Osteoblast (primary cell): Measurements from ENCODE around the gene PTPRN2. TPM values are rescaled to one million over a fixed set of nuclear protein-coding genes. Genes with fewer than 3 reads are reported as not detected.

ENCODE experiments used
- DNase-seq: peaks from one replicate; pipeline ENCODE4 v3.0.0; 2011; ENCODE audit warnings: low spot score, mixed read lengths; ENCODE audit not compliant: insufficient read length; ENCODE audit errors: missing footprints
- H2AFZ ChIP-seq: 2 replicates; pipeline ENCODE4 v1.6.0; 2011; ENCODE audit warnings: mild to moderate bottlenecking, low read length
- H3K27ac ChIP-seq: 2 replicates; pipeline ENCODE4 v1.5.1; 2011; ENCODE audit warnings: mild to moderate bottlenecking, low read depth, low read length, moderate library complexity
- H3K27me3 ChIP-seq: 2 replicates; pipeline ENCODE4 v1.6.0; 2012; ENCODE audit warnings: mild to moderate bottlenecking, control low read depth, inconsistent platforms, low read length, moderate library complexity; ENCODE audit not compliant: insufficient read depth
- H3K36me3 ChIP-seq: 2 replicates; pipeline ENCODE4 v1.5.1; 2011; ENCODE audit warnings: mild to moderate bottlenecking, low read length, control low read depth, moderate library complexity; ENCODE audit not compliant: insufficient read depth
- H3K4me1 ChIP-seq: 2 replicates; pipeline ENCODE4 v1.5.1; 2011; ENCODE audit warnings: mild to moderate bottlenecking, low read length, control low read depth, moderate library complexity; ENCODE audit not compliant: insufficient read depth
- H3K4me2 ChIP-seq: 2 replicates; pipeline ENCODE4 v1.6.0; 2011; ENCODE audit warnings: mild to moderate bottlenecking, low read length; ENCODE audit not compliant: insufficient read depth
- H3K4me3 ChIP-seq: fragments of 200-600 bp; sonication (generic); 3 replicates; pipeline ENCODE4 v1.5.1; 2012; ENCODE audit warnings: mild to moderate bottlenecking, low read length, inconsistent platforms; ENCODE audit not compliant: insufficient read depth
- H3K79me2 ChIP-seq: 2 replicates; pipeline ENCODE4 v1.6.0; 2012; ENCODE audit warnings: mild to moderate bottlenecking, low read length, control low read depth, inconsistent platforms; ENCODE audit not compliant: insufficient read depth
- H3K9me3 ChIP-seq: 2 replicates; pipeline ENCODE4 v1.5.1; 2011; ENCODE audit warnings: low read depth, low read length, control low read depth
- H4K20me1 ChIP-seq: 2 replicates; pipeline ENCODE4 v1.6.0; 2012; ENCODE audit warnings: mild to moderate bottlenecking, low read length, control low read depth; ENCODE audit not compliant: insufficient read depth
- CTCF ChIP-seq: IDR thresholded peaks from 2 replicates; pipeline ENCODE4 v1.5.1; 2011; ENCODE audit warnings: mild to moderate bottlenecking, low read depth, low read length, moderate library complexity; ENCODE audit errors: extremely low read depth
- total RNA-seq: library from RNA; depleted of rRNA; stranded (reverse); fragments of >200 nt; gene quantifications from 2 replicates; pipeline ENCODE4 v1.2.3, GENCODE V29; 2012

PTPRN2 gene
- total RNA-seq, 1 donor = 0.36 TPM

DNA sequence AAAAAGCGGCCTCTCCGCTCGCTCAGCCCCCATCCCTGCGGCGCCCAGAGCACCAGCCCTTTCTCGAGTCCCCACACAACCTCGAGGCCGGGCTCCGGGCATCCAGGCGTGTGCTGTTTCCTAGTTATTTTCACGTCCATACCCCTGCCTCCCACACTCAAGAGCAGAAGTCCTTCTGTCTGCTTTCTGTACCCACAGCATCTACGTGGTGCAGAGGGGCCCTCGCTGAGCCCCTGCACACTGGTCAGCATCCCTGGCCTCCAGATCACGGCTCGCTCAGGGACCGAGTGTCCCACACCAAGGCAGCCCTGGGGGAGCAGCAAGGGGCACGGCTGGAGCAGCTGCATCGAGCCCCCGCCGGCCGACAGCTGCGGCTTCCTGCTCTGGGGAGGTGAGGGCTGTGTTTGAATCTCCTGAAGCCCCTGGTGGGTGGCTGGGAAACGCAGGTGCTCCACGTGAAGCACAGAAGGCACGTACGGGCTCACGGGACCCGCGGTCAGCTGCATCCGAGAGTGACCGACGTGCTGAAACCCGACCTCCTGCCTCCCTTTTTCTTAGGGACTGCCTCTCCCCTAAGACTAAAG is 917.8 kb downstream of the PTPRN2 start:
- no peaks in the 10 kb centered on the region for H3K4me1 ChIP-seq
- H3K27me3 ChIP-seq = no peaks in the 10 kb centered on the region
- H3K27ac ChIP-seq = no peak overlapping the region
- no peak for TF ChIP-seq CTCF
- no peak overlapping the region for H2AFZ ChIP-seq
- H3K9me3 ChIP-seq = no peaks in the 10 kb centered on the region
- no peaks in the 10 kb centered on the region for H4K20me1 ChIP-seq
- DNase-seq = no peak
- no peaks in the 10 kb centered on the region for H3K79me2 ChIP-seq
- no peaks in the 10 kb centered on the region for H3K36me3 ChIP-seq
- no peak overlapping the region for H3K4me3 ChIP-seq
- no peak overlapping the region for H3K4me2 ChIP-seq

DNA sequence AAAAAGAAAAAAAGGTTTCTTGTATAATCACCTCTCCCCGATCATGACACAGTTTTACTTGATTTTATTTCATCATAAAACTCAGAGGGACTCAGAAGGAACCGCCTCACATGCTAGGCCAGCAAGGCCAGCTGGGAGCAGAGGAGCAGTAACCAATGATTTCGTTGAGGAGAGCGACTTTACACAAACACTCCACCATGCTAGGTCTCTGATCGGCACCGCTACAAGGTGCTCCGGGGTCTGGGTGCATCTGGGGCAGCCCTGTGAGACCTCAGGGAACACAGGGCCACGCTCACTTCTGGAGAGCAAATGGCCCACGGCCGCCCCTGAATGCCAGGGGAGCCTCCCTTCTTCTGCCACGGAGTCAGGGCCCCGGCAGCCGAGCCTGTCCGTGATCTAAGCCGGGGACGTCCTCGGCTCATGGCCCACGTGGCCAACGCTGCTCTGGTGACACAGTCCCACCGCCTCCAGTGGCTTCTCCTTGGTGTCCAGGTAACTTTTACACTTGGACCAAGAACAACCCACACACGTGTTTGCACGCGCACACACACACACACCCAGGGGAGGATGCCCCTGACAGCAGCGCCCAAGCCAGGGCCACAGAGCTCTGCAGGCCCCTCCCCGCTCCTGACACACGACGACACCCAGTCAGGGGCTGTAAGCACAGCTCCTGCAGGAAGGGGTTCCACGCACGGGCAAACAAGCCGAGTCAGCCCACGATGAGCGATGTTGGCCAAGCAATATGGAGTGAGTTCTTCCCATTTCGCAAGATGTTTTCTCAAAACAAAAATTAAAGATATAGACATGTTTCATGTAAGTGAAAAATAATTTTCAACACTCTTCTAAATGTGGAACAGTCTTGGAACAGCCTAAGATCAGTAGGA is 918.5 kb downstream of the PTPRN2 start:
- Histone ChIP-seq H3K4me2 (no peak overlapping the region), H3K9me3 (no peaks in the 10 kb centered on the region), H3K36me3 (no peaks in the 10 kb centered on the region), H3K27ac (no peak overlapping the region), H3K27me3 (no peaks in the 10 kb centered on the region), H4K20me1 (no peaks in the 10 kb centered on the region), H3K79me2 (no peaks in the 10 kb centered on the region), H3K4me3 (no peak overlapping the region), H3K4me1 (no peaks in the 10 kb centered on the region), H2AFZ (no peak overlapping the region)
- no peak for DNase-seq
- TF ChIP-seq CTCF = no peak

DNA sequence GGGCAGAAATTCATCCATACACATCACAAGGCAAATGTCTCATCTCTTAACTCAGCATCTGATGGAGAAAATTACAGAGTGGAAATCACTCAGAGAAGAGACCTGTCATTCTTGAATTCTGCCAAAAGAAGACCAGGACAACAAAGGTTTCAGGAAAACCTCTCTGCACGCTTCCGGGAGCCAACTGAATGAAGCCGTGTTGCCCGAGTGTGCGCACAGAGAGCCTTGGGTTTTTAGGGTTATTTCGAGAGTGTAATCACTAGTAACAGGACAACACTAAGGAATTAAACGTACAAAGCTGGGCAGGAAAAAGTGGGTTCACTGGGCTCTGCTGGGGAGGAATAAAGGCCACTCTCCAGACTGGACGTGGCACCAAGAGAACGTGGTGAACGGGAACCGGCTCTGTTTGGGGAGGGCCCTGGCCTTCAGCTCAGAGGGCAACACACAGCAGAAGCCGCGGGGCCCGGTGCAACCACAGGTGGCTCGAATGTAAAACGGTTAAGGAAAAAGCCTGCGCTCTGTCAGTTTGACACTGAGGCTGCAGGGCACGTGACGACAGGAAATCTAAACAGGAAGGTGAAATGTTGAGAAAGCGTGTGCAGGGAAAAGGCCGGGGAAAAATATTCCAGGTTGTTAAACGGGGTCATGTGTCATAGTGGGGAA is 919.3 kb downstream of the PTPRN2 start:
- H3K4me1 ChIP-seq = no peaks in the 10 kb centered on the region
- H3K4me2 ChIP-seq = no peak overlapping the region
- no peak for TF ChIP-seq CTCF
- no peaks in the 10 kb centered on the region for H3K36me3 ChIP-seq
- no peaks in the 10 kb centered on the region for H3K79me2 ChIP-seq
- no peak overlapping the region for H2AFZ ChIP-seq
- H3K4me3 ChIP-seq = no peak overlapping the region
- H4K20me1 ChIP-seq = no peaks in the 10 kb centered on the region
- no peak overlapping the region for H3K27ac ChIP-seq
- DNase-seq = no peak
- no peaks in the 10 kb centered on the region for H3K9me3 ChIP-seq
- H3K27me3 ChIP-seq = no peaks in the 10 kb centered on the region

DNA sequence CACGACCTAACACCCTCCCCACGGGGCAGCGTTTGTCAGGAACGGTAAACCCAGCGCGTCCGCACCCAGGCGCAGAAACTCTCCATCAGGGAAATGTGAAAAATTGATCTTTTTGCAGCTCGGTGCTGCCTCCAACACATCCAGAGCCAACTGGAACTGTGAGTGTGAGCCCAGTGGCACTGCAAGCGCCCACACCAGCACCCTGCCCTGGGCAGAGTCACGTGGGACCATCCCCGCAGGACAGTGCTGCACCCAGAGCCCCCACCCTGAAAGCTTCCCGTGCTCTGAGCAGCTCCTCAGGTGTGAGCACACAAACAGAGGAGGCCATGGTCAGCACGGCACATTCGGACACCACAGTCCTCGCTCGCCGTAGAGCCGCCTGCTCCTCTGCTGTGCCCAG is 919.9 kb downstream of the PTPRN2 start:
- no peaks in the 10 kb centered on the region for H3K79me2 ChIP-seq
- H3K36me3 ChIP-seq = no peaks in the 10 kb centered on the region
- no peaks in the 10 kb centered on the region for H3K4me1 ChIP-seq
- H3K27me3 ChIP-seq = no peaks in the 10 kb centered on the region
- DNase-seq = no peak
- H3K27ac ChIP-seq = no peak overlapping the region
- no peaks in the 10 kb centered on the region for H4K20me1 ChIP-seq
- H2AFZ ChIP-seq = no peak overlapping the region
- no peaks in the 10 kb centered on the region for H3K9me3 ChIP-seq
- no peak for TF ChIP-seq CTCF
- no peak overlapping the region for H3K4me3 ChIP-seq
- no peak overlapping the region for H3K4me2 ChIP-seq
